ENCODE data around the gene FRY.

The FRY gene

GRCh38 chr13:32222046-32222676 lies 190.6 kb downstream of the FRY start:
- DNase-seq (ENCODE audit: low read depth): no peak
- H3K4me3 ChIP-seq (ENCODE audit: low read length): no peak overlapping the region
- TF ChIP-seq, protein P1, sequence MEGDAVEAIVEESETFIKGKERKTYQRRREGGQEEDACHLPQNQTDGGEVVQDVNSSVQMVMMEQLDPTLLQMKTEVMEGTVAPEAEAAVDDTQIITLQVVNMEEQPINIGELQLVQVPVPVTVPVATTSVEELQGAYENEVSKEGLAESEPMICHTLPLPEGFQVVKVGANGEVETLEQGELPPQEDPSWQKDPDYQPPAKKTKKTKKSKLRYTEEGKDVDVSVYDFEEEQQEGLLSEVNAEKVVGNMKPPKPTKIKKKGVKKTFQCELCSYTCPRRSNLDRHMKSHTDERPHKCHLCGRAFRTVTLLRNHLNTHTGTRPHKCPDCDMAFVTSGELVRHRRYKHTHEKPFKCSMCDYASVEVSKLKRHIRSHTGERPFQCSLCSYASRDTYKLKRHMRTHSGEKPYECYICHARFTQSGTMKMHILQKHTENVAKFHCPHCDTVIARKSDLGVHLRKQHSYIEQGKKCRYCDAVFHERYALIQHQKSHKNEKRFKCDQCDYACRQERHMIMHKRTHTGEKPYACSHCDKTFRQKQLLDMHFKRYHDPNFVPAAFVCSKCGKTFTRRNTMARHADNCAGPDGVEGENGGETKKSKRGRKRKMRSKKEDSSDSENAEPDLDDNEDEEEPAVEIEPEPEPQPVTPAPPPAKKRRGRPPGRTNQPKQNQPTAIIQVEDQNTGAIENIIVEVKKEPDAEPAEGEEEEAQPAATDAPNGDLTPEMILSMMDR (IDR thresholded peaks at IDR 0.05; ENCODE audit: insufficient read depth, low read depth, low read length, missing control alignments): no peak

DNA sequence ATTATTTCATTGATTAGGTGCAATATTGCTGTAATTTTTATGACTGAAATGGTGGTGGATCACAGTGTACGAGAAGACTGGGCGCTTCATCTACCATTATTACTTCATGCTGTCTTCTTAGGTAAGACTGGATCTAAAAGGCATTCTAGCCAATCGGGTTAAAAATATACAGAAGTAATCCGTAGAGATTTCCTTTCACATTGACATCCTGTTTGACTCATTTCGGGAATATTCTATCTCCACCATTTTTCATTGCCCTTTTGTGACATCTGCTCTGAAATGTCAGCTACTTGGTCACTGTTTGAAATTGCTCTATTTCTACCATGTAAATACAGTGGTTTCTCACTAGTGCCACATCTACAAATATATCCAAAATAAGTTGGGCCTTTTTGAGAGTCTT lies 193.3 kb downstream of the FRY start:
- TF ChIP-seq, protein P1 (IDR thresholded peaks at IDR 0.05; ENCODE audit: insufficient read depth, low read depth, low read length, missing control alignments): no peak
- DNase-seq (ENCODE audit: low read depth): no peak
- H3K4me3 ChIP-seq (ENCODE audit: low read length): no peak overlapping the region

DNA sequence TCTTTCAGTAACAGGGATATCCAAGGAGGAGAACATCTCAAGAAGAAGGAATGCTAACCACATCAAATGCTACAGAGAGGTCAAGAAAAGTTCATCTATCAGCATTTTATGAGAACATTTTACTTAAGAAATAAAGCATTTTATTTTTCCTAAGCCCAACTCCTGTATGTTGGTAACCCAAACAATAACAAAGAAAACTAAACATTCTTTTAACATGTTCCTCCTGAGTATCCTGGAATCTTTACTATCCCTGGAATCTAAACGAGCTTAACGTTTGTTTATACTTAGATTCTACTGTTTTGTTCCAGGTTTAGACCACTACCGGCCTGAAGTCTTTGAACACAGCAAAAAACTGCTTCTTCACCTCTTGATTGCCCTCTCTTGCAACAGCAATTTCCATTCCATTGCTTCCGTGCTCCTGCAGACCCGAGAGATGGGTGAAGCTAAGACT lies 193.9 kb downstream of the FRY start:
- TF ChIP-seq, protein P1 (IDR thresholded peaks at IDR 0.05; ENCODE audit: insufficient read depth, low read depth, low read length, missing control alignments): no peak
- no peak overlapping the region for H3K4me3 ChIP-seq (ENCODE audit: low read length)
- no peak for DNase-seq (ENCODE audit: low read depth)

GRCh38 chr13:32228330-32229041 lies 196.9 kb downstream of the FRY start:
- H3K4me3 ChIP-seq (ENCODE audit: low read length): no peak overlapping the region
- peak; percentile 36 for DNase-seq (ENCODE audit: low read depth)
- TF ChIP-seq, protein P1 (IDR thresholded peaks at IDR 0.05; ENCODE audit: insufficient read depth, low read depth, low read length, missing control alignments): no peak

- TF ChIP-seq, protein P1 (IDR thresholded peaks at IDR 0.05; ENCODE audit: insufficient read depth, low read depth, low read length, missing control alignments): no peak
- no peak overlapping the region for H3K4me3 ChIP-seq (ENCODE audit: low read length)
- no peak for DNase-seq (ENCODE audit: low read depth)
Measured at GRCh38 chr13:32229443-32229842, 197.9 kb downstream of the FRY start.

DNA sequence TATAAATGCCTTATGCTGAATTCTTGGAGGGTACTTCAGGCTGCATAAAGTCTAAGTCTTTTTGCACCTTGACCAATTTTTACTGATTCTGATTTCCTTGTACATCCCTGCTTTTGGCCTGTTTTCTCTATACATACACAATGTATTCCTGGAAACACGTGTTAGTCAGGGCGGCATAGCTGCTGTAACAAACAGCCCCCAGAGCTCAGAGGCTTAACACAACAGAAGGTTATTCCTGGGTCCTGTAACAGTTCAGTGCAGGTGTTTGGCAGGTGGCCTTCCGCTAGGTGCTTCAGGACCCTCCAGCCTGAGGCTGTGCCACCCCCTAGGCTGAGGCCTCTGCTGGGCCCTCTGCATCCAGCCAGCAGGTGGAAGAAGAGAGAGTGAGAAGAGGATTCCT lies 200.7 kb downstream of the FRY start:
- DNase-seq (ENCODE audit: low read depth): no peak
- TF ChIP-seq, protein P1 (IDR thresholded peaks at IDR 0.05; ENCODE audit: insufficient read depth, low read depth, low read length, missing control alignments): no peak
- no peak overlapping the region for H3K4me3 ChIP-seq (ENCODE audit: low read length)

All from epithelial cell of esophagus (primary cell).